Stimulated activated CD8-positive, alpha-beta memory T cell treated with anti-CD3 and anti-CD28 coated beads, Interleukin-4, amount 100 ng/mL, for 4 hours (primary cell): ENCODE data around the gene IL34.
"Not testable (repeated sequence)": the region's sequence is repeated elsewhere in the genome, so short reads cannot be mapped to it uniquely, and the experiment has no call there.

ENCODE experiments used
- DNase-seq, 2 donors: peaks; one replicate each; pipeline ENCODE4 v3.0.0-alpha.2; 2020; ENCODE audit warnings: low read depth in 2 of 2, low spot score in 1 of 2

Gene IL34

DNA sequence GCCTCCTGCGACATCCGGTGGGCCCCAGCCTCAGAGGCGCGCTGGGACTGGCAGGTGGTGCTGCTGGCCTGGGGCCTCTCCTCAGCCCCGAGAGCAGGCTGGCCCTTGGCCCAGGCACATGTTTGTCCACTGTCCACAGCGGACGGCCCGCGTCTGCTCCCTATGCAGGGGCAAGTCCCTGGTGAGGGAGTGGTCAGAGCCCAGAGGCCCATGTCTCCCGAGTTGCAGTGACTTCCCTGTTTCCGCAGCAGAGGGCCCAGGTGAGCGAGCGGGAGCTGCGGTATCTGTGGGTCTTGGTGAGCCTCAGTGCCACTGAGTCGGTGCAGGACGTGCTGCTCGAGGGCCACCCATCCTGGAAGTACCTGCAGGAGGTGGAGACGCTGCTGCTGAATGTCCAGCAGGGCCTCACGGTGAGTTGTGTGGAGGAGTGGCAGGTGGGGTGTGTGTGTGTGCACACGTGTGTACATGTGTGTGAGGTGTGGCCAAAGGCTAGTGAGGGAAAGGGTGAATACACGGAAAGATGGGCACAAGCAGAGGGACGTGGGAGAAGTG is 10.4 kb downstream of the IL34 start:
- DNase-seq: no peak

DNA sequence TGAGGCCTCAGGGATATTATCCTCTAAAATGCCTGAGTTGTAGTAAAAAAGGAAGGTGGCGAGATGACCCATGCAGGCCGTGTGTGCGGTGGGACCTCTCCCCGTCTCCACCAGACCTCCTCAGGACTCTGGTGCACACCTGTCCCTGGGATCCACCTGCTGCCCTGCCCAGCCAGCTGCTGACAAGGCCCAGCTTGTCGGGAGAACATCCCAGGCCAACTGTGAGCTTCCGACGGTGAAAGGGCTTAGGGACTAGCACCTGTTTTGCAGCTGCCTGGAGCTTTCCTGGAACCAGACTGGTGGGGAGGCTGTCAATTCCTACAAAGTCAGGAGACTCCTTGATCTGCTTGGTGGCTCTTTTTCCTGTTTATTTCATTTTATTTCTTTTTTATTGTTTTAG is 11.6 kb downstream of the IL34 start:
- no peak for DNase-seq

DNA sequence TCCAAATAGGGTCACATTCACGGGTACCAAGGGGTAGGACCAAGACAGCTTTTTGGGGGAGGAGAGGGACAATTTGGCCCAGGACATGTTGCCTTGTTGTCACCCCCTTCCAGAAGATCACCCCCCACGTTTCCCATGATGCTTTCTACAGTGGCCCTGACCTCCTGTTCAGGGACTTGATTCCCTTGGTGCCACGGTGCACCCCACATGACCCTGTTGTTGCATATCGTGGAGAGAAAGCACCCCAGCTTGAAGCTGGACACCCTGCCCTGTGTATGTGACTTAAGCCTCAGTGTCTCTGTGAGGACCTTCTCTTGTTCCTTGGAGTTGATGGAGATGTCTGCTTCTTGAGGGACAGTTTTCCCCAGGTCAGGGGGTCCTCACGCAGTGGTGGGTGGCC is 12.6 kb downstream of the IL34 start:
- no peak for DNase-seq

DNA sequence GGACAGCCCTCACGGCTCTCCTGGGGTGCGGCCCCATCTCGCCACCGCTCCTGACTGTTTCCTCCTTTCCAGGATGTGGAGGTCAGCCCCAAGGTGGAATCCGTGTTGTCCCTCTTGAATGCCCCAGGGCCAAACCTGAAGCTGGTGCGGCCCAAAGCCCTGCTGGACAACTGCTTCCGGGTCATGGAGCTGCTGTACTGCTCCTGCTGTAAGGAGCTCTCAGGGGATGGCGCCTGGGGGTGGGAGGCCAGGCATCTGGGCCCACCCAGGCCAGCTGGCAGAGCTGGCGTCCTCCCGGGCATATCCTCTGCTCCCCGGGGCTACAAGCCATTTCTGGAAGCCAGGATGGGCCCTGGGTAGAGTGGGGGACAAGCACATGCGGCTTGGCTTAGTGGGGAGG is 13.2 kb downstream of the IL34 start:
- DNase-seq: no peak

DNA sequence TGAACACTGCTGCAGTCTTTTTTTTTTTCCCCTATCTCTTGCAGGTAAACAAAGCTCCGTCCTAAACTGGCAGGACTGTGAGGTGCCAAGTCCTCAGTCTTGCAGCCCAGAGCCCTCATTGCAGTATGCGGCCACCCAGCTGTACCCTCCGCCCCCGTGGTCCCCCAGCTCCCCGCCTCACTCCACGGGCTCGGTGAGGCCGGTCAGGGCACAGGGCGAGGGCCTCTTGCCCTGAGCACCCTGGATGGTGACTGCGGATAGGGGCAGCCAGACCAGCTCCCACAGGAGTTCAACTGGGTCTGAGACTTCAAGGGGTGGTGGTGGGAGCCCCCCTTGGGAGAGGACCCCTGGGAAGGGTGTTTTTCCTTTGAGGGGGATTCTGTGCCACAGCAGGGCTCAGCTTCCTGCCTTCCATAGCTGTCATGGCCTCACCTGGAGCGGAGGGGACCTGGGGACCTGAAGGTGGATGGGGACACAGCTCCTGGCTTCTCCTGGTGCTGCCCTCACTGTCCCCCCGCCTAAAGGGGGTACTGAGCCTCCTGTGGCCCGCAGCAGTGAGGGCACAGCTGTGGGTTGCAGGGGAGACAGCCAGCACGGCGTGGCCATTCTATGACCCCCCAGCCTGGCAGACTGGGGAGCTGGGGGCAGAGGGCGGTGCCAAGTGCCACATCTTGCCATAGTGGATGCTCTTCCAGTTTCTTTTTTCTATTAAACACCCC is 13.8 kb downstream of the IL34 start:
- no peak for DNase-seq

DNA sequence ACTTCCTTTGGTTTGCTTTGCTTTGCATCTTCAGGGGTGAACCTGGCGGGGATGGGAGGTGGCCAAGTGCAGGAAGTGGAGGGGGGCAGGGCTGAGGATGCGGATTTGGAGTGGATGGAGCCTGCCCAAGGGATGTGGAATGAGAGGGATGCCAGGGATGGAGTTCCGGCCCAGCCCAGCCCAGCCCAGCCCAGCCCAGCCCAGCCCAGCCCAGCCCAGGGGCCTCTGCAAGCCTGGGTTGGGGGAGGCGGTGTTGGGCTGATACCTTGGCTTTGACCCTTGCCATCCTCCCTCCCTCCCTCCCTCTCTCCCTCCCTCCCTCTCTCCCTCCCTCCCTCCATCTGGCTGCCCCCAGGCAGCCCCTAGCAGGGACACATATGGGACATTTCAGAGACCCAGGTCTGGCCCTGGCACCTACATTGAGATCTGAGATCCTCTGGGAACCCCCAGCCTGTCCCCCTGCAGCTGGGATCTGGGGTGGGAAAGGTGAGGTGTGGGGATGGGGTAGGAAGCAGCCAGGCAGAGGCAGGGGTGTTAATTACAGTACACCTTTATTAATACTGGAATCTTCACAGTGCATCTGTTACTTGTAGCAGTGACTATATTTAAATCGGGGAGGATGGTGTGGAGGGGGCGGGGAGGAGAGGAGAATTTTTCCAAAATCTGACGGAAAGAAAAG is 14.5 kb downstream of the IL34 start:
- DNase-seq: no peak

DNA sequence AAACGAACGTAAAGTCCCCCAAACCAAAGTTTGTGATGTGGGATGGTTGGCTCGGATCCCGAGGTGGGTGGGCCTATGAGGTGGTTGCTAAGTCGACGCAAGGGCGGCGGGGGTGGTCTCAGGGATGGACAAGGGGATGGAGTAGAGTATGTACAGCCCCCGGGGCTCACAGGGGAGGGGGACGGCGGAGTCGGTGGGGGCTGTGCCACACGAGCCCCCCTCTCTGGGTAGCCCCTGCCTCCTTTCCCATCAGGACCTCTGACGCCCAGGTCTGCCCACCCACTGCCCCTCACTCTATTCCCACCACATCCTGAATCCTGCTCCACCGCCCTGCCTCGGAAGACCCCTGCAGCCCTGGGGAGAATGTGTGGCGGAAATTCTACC is 15.2 kb downstream of the IL34 start:
- DNase-seq: no peak

DNA sequence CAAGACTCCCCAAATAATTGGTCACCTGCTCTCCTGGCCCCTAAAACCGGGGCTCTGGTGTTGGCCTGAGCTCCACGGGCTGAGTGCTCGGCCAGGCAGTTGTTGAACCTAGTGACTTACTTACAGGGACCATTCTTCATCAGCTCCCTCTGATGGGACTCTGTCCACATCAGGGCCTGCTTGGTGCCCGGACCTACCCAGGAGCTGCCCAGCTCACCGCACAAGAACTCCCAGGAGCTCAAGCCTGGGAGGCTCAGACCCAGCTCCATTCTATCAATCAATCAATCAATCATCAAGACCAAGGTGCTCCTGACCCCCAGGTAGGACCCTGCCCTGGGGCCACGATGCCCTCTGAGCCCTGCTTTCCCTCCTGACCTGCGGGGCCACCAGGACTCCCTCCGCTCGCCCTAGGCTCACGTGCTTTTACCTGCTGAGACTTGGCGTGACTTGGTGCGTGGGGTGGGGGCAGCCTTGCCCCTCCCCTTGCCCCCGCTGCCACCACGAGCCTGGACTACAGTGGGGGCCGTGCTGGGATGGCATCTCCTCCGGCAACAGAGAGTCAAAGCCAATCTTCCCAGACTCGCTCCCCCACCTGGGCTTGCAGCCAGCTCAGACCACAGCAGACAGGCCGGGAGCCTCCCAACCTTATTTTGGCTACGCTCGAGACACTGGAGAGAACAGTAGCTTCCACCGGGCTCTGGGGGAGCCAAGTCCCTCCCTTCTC is 15.7 kb downstream of the IL34 start:
- DNase-seq: no peak

DNA sequence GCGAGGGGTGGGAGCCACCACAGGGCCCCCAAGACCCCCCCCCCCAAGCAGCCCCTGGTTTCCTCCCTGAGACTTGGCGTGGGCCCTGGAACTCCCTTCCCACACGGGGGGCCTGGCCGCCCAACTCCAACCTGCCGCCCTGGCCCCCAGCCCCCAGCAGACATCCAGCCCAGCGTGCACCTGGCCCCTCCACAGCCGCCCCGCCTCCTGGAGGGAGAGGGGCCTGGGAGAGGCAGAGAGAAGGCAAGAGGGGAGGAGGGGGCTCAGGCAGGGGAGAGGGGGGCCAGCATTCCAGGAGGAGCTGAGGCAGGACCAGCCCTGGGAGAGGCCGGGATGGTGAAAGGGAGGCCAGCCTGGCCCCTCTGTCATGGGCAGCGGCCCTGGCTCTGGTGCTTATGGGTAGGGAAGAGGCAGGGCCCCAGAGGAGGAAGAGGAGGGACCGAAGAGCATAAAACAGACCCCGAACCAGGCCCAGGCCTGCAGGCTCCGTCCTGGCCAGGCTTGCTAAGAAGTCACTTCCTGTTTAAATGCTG is 16.7 kb downstream of the IL34 start:
- no peak for DNase-seq

DNA sequence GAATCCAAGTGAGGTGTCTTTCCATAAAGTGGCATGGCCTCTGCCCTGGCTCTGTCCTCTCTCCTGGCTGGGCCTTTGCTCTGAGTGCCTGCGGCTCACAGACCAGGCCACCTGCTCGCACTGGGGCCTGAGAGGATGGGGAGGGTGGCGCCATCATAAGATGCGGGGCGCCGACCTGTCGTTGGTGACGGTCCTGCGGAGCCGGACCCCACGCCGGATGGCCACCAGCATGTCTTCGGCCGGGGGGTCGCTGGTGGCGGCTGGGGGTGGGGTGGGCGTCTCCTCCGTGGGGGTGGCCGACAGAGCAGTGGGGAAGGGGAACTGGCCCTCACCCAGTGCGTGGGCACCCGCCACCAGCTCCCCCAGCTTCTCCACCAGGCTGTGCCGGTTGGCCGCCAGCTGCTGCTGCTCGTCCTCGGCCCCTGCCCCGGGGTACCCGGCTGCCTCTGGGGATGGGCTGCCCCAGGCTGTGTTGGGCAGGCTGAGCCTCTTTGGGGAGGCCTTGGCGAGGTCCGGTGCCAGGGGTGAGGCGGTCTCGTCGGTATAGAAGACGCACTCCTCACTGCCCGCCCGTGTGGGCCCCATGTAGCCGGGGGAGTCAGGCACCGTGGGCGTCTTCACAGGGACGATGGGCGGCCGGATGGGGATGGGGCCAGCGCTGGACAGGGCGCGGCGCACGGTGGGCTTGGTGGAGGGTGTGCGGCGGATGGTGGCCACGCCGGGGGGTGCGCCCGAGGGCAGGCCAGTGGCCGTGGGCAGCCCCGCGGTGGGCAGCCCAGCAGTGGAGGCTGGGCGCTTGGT is 17.4 kb downstream of the IL34 start:
- no peak for DNase-seq

DNA sequence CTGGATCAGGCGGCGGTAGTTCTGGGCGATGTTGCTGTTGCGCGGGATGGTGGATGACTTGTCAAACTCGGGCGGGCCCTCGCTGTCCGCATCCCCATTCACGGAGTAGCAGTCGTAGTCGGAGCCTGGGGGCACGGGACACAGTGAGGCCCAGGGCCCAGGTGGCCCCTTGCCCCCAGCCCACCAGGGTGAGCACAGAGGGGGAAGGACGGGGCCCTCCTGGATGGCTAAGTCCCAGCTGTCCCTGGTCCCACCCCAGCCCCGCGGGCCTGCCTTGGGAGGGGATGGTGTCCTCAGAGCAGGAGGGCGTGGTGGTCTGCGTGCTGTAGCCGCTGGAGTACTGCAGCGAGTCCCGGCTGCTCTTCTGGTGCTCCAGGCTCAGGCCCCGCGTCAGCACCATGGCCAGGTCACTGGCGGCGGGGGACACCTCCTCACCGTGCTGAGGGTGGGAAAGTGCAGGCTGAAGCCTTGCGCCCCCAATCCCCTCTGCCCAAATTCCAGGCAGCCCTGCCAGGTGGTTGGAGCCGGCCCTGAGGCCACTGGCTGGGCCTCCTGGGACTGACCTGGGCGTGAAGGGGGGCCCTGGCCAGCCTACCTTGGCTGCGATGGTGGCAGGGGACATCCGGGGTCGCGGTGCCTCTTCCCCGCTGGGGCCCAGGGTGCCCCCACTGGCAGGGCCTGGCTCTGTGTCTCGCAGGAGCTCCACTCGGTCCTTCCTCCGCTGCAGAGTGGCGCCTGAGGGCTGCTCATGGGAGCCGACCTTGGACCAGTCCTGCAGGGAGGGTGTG is 18.2 kb downstream of the IL34 start:
- no peak for DNase-seq

DNA sequence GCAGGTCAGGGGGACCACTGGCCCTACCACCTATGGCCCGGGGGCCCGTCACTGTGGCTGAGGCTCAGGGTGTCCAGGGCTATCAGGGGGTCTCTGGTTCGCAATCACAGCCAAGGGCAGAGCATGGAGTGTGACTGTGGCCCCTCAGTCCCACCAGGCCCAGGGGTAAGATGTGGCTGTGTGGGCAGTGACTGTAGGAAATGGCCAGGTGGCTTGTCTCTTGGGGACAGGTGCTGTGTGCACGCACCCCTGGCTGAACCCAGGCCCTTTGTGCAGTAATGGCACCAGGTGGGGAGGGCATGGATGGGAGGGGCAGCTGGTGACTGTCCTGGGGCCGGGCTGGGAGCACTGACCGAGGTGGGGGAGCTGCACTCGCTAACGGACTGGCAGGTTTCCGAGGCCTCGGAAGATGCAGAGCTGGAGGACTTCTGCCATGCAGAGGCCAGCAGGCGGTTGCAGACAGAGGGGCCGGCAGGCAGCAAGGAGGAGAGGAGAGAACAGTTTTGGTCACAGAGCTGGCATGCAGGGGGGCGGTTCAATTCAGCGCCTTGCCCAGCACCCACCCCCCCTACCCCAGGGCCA is 18.8 kb downstream of the IL34 start:
- DNase-seq: no peak

DNA sequence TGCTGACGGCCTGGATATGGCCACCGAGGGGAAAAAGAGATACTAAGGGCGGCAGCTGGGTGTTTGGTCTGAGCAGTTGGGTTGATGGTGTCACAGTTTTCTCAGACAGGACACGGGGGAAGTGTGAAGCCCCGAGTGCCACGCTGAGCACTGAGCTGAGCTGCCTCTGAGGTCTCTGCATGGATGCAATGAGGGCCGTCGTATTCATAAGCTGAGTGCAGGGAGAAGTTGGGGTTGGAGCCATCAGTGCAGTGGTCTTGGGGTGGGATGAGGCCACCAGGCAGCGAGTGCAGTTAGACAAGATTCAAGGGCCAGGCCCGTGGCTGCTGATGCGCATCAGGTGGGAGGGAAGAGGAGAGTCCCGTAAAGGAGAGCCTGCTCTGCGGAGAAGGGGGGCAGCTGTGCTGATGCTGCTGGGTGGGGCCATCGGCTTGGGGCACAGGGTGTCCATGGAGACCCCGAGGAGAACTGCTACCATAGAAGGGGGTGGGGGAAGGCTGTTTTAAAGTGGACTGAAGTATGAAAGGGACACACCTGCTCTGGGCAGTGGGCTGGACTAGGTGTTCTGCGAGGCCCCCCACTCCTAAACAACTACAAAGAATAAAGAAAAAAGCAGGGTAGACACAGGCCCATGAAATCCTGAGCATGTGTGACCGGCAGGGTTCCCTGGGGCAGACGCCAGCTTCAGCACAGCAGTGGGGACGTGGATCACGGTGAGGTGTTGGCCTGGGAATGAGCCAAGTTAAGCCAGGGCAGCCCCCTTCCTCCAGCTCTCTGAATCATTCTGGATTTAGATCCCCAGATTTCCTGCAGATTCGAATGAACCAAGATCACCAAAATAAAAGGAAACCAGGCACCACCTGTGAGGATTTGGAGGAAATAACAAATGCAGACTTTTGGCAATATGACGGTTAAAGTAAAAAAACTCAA is 19.7 kb downstream of the IL34 start:
- no peak for DNase-seq

DNA sequence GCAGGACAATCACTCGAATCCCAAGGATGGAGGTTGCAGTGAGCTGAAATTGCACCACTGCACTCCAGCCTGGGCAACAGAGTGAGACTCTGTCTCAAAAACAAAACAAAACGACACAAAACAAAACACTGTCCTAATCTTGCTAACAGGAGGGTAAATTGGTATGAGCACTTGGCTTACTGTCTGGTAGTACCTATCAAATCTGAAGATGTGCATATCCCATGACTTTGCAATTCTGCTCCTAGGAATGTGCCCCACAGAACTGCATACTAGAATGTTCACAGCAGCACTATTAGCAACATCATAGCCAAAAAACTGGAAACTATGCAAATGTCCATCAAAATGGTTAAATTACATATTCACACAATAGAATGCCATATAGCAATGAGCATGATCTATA is 23.8 kb downstream of the IL34 start:
- no peak for DNase-seq

DNA sequence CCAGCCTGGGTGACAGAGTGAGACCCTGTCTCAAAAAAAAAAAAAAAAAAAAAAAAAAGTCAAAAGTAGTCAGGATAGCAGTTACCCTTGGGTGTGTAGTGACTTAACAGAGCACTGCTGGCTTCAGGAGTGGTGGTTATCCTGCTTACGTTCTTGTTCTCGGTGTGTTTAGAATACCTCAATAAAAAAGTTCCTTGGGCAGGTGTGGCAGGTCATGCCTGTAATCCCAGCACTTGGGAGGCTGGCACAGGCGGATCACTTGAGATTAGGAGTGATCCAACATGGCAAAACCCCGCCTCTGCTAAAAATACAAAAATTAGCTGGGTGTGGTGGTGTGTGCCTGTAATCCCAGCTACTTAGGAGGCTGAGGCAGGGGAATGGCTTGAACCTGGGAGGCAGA is 24.6 kb downstream of the IL34 start:
- not testable (repeated sequence) for DNase-seq

DNA sequence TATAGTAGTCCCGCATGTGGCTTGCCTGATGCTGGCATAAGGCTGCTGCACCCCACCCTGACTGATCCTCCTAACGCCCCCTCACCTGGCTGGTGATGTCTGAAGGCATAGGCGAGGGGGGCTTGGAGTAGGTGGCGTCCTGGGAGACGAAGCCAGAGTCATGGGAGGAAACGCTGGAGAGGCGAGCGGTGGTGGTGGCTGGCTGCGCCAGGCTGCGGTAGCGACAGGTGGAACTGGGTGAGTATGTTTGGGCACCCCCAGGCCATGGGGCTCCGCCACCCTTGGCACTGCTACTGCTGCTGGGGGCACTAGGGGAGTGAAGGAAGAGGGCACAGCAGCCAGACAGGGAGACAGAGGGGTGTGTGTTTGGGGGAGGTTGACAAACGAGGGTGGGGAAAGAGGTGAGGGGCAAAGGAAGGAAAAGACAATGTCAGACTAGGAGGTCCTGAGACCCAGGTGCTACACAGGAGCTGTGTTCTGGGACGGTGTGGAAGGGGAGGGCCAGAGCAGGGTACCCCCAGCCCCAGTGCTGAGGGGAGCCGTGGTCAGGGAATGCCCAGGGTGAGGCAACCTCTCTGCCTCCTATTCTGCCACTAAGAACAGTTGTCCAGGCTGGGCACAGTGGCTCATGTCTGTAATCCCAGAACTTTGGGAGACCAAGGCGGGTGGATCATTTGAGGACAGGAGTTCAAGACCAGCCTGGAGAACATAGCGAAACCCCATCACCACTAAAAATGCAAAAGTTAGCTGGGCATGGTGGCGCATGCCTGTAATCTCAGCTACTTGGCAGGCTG is 28.1 kb downstream of the IL34 start:
- DNase-seq: no peak

DNA sequence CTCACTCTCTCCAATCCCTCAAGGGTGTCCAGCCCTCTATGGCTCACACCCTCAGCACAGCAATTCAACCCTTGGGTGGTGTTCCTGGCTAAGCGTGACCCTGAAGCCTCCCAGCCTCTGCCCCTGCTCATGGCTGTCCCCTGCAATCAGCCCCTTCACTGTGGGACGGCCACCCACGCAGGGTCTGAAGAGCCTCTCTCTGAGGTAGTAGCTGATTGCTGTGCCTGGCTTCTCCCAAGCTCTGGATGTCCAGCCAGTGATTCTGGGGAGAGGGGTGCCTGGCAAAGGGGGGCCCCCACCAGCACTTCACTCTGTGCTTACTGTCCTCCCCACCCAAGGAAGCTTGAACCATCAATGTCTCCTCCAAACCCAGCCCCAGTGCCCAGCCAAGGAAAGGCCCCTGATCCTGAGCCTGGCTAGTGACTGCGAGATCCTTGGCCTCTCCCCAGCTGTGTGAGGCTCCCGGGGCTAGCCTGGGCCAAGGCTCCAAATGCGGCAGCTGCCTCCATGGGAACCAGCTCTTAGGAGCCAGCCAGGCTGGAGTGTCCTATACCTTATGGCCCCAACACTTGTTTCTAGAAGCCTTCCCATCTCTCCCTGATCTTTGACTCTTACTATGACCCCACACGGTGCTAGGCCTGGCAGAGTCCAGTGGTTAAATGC is 29.6 kb downstream of the IL34 start:
- DNase-seq: no peak
